Measurements from ENCODE around the gene TRIO. TPM values are rescaled to one million over a fixed set of nuclear protein-coding genes. Genes with fewer than 3 reads are reported as not detected.
A peak's percentile ranks its signal among the peaks of the same experiment; 100 is the strongest.

TRIO gene
- total and polyA plus RNA-seq, 2 donors (not counting 3 experiments of a cell fraction or from before 2014, with no cell fraction given): 82.9 to 248 TPM

GRCh38 chr5:14185326-14186058 is 42.4 kb downstream of the TRIO start:
- BruUV-seq (replicated peaks): TSS peak; percentile 90
- dilution Hi-C loops (cut with MboI; ENCODE audit: extremely low pct_ligation_motif_present, low sequenced_read_pairs) (no loop called here), intact Hi-C loops (cut with micrococcal nuclease) (loop anchor here (2.0 to 5.0 kb wide), 2 partner anchors 29 to 148 kb away; no protein-coding TSS in a partner anchor)
- Histone ChIP-seq H3K4me2 (ENCODE audit: insufficient read depth, low read length) (peak overlapping the region; percentile 47), H3K27me3 (ENCODE audit: control insufficient read depth in 2 of 2, insufficient read depth in 2 of 2, low read length in 2 of 2) (no peaks in the 10 kb centered on the region), H3K27ac (ENCODE audit: insufficient read depth, low read depth, low read length) (peak overlapping the region; percentile 74), H3K4me1 (ENCODE audit: control insufficient read depth, extremely low read depth, insufficient read depth, low read length) (peaks cover 77% of the 10 kb centered on the region), H3K9me3 (replicated peaks; ENCODE audit: control insufficient read depth, insufficient read depth, low read length) (no peaks in the 10 kb centered on the region), H3K36me3 (ENCODE audit: control insufficient read depth in 2 of 2, extremely low read depth in 1 of 2, insufficient read depth in 2 of 2, low read length in 2 of 2) (no peaks in the 10 kb centered on the region), H4K20me1 (replicated peaks; ENCODE audit: control insufficient read depth, extremely low read depth, insufficient read depth, low read length) (no peaks in the 10 kb centered on the region), H3K9me1 (replicated peaks; ENCODE audit: control insufficient read depth, extremely low read depth, insufficient read depth, low read length) (no peaks in the 10 kb centered on the region), H3K4me3 (replicated peaks in 1 of 3; ENCODE audit: insufficient read depth in 1 of 3, low read depth in 1 of 3, low read length in 3 of 3) (no peak overlapping the region), H2AFZ (ENCODE audit: low read depth, low read length) (no peak overlapping the region), H3K79me2 (ENCODE audit: control insufficient read depth, insufficient read depth, low read length) (peaks cover 95% of the 10 kb centered on the region), H3K9ac (replicated peaks; ENCODE audit: extremely low read depth, insufficient read depth, low read length) (peak overlapping the region; percentile 27)
- peak; percentile 38 for DNase-seq (ENCODE audit: low read depth, low spot score)
- CTCF ChIA-PET: interaction anchor here (1.0 to 1.7 kb wide), 9 partner anchors 10 to 463 kb away, joined by 3 to 9 read pairs (median 4); partner anchors contain the start of gene TRIO
- peak; percentile 12 for FAIRE-seq
- no peak for TF ChIP-seq POLR2AphosphoS5 (IDR thresholded peaks at IDR 0.05; ENCODE audit: insufficient read depth, low read depth, low read length)
- no peak for TF ChIP-seq FOS (IDR thresholded peaks at IDR 0.05; ENCODE audit: borderline replicate concordance, insufficient read depth, low read length)
- TF ChIP-seq JUN (IDR thresholded peaks at IDR 0.05; ENCODE audit: borderline replicate concordance, insufficient read depth, insufficient read length, low read depth): no peak
- no peak for TF ChIP-seq MYC (IDR thresholded peaks at IDR 0.05; ENCODE audit: low read depth, low read length)
- no peak for TF ChIP-seq GATA2 (IDR thresholded peaks at IDR 0.05; ENCODE audit: insufficient read depth, insufficient read length, low read depth, low read length)
- no peak for TF ChIP-seq CTCF (IDR thresholded peaks at IDR 0.05; ENCODE audit: extremely low read depth in 1 of 2, insufficient read depth in 1 of 2, low read depth in 1 of 2, low read length in 2 of 2)
- no peak for TF ChIP-seq POLR2A (IDR thresholded peaks at IDR 0.05; ENCODE audit: low read depth, low read length)
- TF ChIP-seq MAX (IDR thresholded peaks at IDR 0.05; ENCODE audit: insufficient read depth, insufficient read length): no peak
- no peak for TF ChIP-seq EZH2 (IDR thresholded peaks at IDR 0.05; ENCODE audit: borderline replicate concordance, low read depth, low read length, severe bottlenecking)
- POLR2A ChIA-PET: interaction anchor here (0.8 to 1.0 kb wide), 2 partner anchors 19 to 35 kb away, joined by 4 read pairs; no protein-coding TSS in a partner anchor
